ENCODE results near the gene CLIC6.

CLIC6 gene

DNA sequence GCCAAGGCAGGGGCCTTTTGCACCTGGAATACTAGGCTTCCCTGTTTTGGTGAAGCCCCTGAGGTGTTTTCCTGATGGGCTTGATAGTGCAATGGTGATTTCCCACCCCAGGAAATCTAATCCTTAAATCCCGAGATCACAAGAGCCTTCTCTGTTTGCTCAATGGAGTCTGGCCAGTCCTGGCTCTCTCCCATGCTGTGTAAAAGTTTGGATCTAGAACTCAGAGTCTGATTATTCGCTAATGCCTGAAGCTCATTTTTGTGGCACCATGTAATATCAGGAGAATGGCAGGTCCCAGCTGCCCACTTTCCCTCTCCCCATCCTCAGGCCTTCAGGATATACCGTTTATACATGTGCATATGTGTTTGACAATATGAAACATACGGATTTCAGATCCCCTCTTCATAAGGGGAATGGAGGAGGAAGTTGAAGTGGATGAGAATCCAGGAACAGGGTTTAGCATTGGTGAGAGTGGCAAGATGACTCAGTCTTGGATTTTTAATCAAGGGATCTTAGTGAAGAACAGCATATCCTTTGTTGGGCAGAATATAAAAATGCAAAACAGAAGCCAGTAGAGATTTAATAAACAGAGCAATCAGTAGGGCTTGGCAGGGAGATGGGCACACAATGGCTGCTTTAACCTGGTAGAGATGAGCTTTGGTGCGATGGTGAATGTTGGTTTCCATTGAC is 62.1 kb downstream of the CLIC6 start:
- DNase-seq: no peak

DNA sequence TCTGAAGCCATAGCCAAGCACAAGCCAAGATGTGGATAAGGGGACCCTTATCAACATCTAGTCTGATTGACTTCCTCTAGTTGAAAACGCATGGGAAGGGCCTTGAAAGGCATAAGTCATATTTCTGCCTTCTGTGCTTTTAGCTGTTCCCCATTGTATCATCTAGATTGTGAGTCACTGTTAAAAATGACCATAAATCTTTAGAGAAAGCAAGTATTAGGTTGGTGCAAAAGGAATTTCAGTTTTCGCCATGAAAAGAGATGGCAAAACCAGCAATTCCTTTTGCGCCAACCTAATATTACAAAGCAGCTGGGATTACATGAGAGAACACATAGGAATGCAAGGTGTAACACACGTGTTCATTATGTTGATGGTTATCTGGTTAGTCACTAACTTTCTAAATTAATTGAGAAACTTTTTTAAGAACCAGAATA is 63.6 kb downstream of the CLIC6 start:
- DNase-seq: no peak

DNA sequence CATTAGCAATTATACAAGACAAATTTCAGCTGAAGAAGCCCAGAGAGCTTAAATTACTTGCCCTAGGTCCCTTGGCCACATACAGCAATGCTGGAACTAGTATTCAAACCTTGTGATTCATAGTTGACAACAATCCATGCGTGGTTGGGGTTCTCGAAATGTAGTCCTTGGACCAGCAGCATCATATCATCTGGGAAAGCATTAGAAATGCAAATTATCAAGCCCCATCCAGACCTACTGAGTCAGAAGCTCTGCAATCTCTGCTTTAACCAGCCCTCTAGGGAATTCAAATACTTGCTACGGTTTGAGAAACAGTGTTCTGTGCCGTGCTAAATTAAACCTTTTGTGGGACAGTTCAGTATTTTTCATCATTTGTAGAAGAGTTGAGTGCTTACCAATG is 65.1 kb downstream of the CLIC6 start:
- no peak for DNase-seq

DNA sequence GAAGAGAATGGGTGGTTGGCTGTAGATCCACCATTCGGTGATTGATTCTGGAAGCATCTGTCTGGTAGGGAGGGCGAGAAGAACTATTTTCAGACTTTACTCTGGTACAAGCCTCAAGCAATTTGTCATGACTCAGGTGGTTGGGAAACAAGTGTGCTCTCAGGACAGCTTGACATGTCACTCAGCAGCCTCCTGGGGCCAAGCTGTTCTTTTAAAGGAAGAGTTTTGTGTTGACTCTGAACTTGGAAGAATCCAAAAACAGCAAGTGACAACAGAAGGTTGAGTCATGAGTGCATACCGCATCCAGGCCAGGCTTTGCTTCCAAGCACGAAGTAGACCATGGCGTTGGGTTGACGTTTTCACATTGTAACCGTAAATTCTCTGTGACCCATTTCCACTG is 65.9 kb downstream of the CLIC6 start:
- no peak for DNase-seq

DNA sequence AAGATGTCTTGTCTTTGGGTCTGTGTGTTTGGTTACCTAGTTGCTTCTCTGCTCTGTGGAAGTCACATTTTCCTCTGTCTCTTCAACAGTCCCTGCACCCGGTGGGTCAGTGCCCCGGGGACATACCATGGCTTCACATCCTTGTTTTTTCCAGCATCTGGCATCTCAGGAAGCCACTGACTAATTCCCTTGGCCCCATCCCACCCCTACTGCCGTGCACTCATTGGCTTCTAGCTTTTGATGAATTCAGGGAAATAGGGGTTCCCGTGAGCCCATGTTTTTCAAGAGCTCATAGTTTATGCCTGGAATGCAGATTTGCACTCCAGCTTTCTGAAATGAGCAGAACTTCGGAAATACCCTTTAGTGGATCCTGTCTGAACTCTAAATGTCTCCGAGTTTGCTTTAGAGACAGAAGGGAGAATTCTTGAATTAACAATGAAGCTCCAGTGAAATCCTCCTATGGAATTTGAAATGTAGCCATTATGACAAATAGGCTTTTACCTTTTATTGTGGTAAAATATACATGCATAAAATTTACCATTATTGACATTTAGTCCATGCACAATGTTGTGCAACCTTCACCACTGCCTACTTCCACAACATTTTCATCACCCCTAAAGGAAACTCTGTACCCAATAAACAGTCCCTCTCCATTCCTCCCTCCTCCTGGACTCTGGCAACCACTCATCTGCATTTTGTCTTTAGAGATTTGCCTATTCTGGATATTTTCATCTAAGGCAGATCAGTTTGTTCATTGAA is 67.5 kb downstream of the CLIC6 start:
- DNase-seq: no peak

DNA sequence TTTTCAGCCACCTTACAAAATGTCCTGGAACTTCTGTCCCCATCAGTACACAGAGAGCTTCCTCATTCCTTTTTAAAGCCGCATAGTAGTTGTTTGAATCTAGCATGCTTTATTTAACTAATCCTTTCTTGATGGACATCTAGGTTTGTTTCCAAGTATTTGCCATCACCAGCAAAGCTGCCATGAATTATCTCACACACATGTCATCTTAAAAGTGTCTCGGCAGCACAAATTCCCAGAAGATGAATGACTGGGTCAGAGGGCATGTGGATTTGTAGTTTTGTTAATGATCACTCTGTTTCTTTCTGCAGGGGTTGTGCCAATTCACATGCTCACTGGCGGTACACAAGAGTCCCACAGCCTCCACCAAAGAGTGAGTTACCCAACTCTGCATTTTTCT is 68.3 kb downstream of the CLIC6 start:
- no peak for DNase-seq

DNA sequence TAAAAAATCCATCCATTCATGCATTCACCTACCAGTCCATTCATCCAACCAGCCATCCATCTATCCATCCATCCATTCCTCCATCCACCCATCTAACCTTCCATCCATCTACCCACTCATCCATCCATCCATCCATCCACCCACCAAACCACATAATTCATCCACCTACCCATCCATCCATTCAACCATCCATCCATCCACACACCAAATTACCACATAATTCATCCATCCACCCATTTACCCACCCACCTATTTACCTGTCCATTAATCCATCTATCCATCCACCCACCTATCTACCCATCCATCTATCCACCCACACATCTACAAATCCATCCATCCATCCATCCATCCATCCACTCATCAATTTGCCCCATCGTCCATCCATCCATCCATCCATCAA is 71.4 kb downstream of the CLIC6 start:
- DNase-seq: no peak

DNA sequence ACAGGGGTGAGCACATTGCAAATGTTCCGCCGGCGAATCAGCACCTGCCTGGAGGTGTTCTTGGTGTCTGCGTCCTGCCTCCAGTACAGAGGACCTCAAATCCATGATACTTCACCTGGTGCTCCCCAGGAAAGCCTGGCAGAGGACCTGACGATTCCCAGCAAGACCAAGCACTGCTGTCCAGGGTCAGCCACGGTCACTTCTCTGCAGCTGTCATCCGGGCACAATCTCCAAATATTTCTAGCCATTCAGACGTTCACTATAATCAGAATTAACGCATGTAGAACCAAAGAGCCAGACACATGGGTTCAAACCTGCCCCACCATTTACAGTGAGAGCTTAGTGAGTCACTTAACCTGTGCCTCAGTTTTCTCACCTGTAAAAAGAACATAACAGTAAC is 74.5 kb downstream of the CLIC6 start:
- no peak for DNase-seq

DNA sequence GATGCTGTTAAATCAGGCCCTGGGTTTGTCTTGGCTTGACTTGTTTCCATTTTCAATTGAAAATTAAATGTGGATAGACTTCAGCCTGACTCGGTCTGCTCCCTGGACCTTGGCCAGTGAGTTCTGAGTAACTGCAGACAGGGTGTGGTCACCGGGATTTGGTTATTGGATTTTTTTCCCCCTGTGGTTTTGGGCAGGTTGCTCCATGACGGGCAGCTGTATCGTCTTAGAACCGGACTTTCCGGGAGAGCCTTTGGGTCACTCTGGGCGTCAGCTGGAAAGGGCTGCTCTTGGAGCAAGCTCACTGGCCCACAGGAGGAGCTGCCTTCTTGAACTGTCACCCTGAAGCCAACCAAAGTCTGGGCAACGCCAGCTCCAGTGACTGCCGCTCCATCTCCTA is 75.0 kb downstream of the CLIC6 start:
- no peak for DNase-seq

DNA sequence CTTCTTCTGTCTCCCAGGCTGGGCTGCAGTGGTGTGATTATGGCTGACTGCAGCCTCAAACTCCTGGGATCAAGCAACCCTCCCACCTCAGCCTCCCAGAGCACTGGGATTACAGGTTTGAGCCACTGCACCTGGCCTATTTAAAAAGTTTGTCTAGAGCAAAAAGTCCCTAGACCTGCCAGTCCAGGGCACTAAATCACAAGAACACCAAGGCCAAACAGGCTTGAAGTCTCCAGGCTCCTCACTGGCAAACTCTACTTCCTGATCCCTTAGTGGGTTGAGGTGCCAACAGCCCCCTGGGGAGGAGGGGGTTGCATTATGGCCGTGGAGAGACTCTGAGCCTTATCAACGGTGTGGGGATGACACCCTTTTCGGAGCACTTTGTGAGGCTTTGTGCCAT is 76.0 kb downstream of the CLIC6 start:
- DNase-seq: no peak

DNA sequence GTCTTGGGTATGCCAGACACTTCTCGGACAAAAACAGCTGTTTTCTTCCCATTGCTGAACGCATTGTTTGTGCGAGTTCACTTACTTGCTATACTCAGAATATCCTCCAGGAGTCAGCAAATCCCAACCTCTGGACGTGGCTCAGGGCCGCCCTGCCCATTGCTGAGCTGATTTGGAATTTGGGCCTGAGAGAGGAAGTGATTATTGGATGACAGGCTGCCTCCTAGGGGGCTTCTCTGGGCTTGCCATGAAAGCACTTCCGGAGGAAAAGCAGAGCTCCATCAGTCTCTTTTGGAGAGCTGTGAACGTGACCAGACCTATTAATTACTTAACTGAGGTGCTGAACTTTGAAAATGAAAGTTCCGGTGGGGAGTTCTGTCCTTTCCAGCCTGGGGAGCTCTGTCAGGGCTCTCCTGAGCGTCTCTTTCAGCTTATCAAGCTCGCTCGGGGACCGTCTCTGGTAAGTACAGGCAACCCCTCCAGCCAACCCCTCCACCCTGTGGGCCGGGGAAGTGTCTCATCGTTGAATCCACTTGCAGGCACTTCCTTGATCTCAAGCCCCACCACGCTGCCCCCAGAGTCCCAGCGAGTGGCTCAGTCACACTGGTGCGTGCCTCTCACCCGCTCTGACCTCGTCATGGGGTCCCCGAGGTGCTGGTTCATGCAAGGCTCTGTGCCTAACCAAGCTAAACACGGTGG is 76.9 kb downstream of the CLIC6 start:
- peak; percentile 63 for DNase-seq

DNA sequence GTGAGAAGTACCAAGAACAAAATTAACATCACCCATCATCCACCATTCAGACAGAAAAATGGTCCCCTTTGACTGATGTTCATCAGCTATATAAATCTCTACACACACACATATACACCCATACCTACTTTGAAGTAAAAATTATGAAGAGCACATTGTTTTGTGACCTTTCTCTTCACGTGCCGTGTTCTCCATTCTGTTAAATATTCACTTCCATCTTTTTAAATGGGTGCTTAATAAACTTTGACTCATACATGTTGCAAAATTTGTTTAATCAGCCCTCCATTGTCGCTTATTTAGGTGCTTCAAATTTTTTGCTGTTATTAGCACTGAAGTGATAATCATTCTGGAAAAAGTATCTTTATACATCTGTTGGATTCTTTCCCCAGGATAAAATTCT is 80.1 kb downstream of the CLIC6 start:
- no peak for DNase-seq

DNA sequence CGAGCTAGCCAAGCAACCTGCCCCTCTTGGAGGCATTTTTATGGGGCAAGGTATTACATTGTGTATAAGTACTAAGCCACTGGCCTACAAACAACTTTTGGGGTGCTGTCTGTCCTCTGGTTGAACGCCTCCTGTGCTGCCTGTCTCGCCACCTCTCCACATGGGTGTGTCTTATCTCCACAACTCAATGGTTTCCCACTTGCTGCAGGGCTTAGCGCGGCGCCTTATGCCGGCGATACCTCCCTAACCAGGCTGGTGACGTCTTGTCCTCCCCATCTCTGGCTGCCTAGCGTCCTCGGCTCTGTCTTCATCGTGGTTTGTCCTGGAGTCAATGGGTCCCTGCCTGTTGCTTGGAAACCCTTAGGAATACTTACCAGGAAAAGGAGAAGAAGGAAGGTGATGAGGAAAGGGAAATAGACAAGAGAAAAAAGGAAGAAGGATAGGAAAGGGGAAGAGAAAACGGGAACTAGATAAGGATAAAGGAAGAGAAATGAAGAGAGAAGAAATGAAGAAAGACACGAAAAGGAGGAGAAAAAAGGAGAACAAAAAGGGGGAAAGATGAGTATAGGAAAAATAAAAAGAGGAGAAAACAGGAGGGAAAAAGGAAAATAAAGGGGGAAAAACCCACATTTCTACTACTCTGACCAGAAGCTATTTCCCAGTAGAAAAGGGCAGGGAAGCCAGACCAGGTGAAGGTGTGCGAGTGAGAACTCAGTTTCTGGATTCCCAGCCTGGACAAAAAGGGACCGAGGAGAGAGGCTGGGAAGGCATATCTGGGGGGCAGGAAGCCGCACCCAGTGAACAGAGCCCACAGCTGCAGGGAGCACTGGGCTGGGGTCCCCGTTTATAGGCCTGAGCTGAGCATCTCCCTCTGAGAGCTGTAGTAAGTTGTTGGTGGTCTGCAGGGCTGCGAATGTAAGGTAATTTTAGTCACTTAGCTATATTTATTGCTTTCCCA is 86.2 kb downstream of the CLIC6 start:
- DNase-seq: no peak

DNA sequence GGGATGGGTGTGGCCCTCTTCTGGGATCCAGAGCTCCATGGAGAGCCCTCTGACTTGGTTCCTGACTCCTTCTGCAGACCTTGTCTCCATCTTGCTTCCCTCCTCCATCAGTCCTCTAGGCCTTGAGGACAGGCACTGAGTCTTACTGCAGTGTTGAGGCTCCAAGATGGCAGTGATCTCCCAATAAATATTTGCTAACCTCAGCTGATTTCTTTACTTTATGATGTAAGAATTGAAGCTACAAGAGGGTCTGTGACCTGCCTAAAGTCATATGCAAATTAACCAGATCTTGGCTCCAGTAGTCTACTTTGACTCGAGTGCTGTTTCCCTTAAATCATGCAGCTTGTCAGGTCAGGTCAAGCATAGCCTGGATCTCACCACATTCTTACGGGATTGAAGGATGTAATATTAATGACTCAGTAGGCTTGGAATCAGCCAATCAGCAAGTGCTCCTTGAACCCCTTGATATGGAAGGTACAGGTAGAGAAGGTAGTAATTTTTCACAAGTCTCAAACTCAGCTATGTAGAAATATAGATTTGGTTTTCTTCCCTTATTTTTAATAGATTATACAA is 93.0 kb downstream of the CLIC6 start:
- no peak for DNase-seq

DNA sequence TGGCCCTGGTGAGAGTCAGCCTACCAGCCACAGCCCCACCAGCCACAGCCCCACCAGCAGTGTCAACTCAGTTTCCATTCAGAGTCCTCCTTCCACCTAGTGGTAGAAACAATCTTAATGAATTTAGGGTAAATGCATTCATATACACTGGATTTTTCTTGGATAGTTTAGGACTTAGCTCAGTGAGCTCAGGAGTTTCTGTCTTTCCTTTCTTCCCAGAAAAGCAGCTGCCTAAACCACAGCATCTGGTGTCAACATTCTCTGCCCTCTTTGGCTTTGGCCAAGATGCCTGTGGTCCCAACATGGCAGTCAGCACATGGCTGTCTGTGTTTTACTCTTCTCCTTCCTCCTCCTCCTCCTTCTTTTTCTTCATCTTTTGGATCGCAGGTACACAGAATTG is 94.0 kb downstream of the CLIC6 start:
- no peak for DNase-seq

DNA sequence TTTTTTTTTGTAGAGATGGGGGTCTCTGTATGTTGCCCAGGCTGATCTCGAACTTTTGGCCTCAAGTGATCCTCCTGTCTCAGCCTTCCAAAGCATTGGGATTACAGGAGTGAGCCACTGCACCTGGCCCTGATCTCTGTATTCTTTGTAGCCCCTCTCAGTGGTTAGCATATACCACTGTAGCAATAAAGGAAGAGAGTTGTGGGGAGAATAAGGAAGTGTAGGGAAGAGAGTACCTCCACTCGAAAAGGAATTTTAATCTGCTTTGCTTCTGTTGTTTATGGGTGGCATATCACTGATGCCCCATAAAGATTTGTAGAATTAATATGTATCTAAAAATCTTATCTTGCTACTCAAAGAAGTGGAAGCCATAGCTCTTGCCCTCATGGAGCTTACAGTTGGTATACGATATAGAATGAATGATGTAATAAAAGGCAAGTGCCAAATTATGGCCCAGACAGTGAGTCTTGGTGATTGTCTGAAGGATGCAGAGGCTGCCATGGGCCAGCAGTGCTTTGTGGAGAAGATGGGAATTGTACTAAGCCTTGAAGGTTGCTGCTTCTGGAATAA is 96.0 kb downstream of the CLIC6 start:
- no peak for DNase-seq

DNA sequence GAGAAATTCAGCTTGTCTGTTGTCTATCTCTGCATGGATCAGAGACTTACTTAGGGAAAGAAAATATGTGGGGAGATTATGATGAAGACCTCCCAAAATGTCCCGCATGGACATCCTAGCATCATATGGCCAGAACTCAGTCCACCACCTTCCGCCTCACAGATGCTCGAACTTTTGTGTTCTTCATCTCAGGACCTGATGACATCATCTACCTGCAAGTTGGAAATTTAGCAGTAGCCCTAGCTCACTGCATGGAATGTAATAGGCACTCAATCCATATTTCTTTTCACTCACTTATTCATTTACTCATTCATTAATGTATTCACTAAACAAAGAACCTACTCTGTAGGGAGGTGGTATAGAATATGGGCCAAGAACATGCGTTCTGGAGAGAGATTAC is 96.8 kb downstream of the CLIC6 start:
- DNase-seq: no peak

DNA sequence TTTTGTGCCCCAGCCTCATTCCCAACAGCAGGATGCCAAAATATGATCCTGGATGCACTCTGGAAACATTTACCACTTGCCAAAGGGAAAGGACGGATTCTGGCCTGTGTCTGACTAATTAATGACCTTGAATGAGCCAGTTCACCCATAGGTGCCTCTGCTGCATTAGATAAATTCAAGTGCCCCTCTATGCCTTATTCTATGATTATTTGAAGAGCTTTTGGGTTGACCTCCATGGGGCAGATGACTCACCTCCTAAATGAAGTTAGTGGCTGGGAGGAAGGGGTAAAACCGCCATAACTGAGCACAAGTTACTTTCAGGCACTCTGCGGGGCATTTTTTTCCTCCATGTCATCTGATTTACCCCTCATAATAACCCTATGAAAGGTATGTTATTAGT is 98.1 kb downstream of the CLIC6 start:
- DNase-seq: no peak

Data from CD4-positive, alpha-beta T cell treated with Interleukin-12 subunit alpha and Interleukin-12 subunit beta, for 1 hour (primary cell).